Prostate gland (tissue), 2 donors: Measurements from ENCODE around the gene PTGER3.

ENCODE experiments used
- POLR2A ChIP-seq: fragments of 450-650 bp; IDR thresholded peaks from one replicate; pipeline ENCODE4 v1.6.1; 2016; ENCODE audit warnings: antibody characterized with exemption, mild to moderate bottlenecking
- POLR2AphosphoS5 ChIP-seq: sonication (generic); formaldehyde crosslinking; IDR thresholded peaks from one replicate; pipeline ENCODE4 v1.6.1; 2017; ENCODE audit warnings: antibody characterized with exemption
- TF ChIP-seq, protein P1 (sequence below), 4 experiments: fragments of 200-600 bp in 2 of 4; fragments of 450-650 bp in 2 of 4; sonication (generic) in 2 of 4; IDR thresholded peaks; 1 replicate in 3 of 4; 2 replicates in 1 of 4; pipeline ENCODE4 v1.5.1; 2016 to 2019; ENCODE audit warnings: antibody characterized with exemption in 4 of 4, mild to moderate bottlenecking in 2 of 4, moderate library complexity in 2 of 4

DNA sequence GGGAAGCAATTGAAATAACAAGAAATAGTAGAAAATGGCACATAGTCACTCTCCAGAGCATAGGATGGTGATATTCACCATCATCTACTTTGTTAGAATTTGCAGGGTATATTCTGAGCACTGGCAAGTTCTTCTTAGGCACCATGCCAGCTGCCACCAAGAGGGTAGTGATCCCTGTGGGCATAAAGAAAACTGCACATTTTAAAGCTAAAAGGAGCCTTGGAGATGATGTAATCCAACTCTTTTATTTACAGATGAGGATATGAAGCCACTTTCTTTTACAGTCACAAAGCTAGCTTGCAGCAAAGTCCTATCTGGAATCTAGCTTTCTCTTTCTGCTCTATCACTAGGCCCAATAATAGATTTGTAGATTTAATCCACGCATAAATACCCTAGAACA lies 69.0 kb downstream of the PTGER3 start:
- TF ChIP-seq, protein P1, sequence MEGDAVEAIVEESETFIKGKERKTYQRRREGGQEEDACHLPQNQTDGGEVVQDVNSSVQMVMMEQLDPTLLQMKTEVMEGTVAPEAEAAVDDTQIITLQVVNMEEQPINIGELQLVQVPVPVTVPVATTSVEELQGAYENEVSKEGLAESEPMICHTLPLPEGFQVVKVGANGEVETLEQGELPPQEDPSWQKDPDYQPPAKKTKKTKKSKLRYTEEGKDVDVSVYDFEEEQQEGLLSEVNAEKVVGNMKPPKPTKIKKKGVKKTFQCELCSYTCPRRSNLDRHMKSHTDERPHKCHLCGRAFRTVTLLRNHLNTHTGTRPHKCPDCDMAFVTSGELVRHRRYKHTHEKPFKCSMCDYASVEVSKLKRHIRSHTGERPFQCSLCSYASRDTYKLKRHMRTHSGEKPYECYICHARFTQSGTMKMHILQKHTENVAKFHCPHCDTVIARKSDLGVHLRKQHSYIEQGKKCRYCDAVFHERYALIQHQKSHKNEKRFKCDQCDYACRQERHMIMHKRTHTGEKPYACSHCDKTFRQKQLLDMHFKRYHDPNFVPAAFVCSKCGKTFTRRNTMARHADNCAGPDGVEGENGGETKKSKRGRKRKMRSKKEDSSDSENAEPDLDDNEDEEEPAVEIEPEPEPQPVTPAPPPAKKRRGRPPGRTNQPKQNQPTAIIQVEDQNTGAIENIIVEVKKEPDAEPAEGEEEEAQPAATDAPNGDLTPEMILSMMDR (IDR thresholded peaks at IDR 0.05) = no peak
- TF ChIP-seq POLR2AphosphoS5 (no peak), POLR2A (no peak)
